GM12873 (cell line): Measurements from ENCODE around the gene IRX2.

Experiments used
- TF ChIP-seq, protein P1 (sequence below): IDR thresholded peaks from 2 replicates; pipeline ENCODE4 v1.5.1; 2012; ENCODE audit warnings: low read depth, mild to moderate bottlenecking, moderate library complexity, low read length, control low read depth; ENCODE audit not compliant: insufficient read depth; ENCODE audit errors: missing control alignments

Gene IRX2

DNA sequence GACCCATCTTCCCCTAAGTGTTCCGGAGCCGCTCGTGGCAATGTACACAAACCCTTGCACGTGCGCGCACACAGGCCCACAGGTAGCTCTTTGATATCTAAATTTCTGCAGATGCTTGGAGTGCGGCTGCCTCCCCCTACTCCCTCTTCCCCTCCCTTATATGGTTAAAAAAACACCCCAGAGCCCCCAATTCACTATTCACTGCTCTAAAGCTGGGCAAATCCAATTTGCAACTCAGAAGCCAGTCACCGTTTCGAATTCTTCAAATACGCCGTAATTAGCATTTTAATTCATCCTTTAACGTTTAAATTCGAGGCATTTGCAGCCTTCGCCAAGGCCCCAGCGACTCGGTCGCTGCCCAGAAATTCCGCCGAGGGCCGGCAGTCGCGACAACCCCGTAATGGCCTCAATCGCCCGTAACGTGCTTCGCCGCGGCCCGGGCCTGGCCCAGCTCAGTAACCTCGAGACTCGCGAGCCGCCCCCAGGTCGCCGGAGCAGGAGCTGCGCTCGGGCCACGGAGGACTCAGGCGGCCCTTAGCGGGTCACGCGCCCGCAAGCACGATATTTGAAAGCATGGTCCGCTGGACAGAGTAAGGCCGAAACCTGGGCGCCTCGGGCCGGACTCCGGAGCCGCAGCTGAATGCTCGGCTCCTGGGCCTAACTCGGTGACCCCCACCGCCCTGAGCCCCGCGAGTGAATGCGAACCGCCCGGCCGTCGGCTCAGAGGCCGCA is 1.3 kb downstream of the IRX2 start:
- TF ChIP-seq, protein P1, sequence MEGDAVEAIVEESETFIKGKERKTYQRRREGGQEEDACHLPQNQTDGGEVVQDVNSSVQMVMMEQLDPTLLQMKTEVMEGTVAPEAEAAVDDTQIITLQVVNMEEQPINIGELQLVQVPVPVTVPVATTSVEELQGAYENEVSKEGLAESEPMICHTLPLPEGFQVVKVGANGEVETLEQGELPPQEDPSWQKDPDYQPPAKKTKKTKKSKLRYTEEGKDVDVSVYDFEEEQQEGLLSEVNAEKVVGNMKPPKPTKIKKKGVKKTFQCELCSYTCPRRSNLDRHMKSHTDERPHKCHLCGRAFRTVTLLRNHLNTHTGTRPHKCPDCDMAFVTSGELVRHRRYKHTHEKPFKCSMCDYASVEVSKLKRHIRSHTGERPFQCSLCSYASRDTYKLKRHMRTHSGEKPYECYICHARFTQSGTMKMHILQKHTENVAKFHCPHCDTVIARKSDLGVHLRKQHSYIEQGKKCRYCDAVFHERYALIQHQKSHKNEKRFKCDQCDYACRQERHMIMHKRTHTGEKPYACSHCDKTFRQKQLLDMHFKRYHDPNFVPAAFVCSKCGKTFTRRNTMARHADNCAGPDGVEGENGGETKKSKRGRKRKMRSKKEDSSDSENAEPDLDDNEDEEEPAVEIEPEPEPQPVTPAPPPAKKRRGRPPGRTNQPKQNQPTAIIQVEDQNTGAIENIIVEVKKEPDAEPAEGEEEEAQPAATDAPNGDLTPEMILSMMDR = no peak

DNA sequence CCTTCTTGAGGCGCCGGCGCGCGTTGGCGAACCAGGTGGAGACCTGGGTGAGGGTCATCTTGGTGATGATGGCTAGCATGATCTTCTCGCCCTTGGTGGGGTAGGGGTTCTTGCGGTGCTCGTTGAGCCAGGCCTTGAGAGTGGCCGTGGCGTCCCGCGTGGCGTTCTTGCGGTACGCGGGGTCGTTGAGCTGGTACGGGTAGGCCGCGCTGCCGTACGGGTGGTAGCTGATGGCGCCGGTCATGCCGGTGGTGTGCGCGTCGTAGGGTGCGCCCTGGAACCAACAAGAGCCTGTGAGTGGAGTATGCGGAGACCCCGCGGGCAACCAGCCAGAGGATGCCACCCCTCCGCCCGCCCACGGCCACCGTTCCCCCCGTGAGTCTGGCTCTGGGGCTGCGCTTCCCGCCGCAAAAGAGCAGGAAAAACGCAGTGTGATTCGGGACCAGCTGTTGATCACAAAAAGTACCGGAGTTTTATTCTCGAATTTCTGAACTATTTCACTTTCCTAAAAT is 1.9 kb downstream of the IRX2 start:
- TF ChIP-seq, protein P1 = no peak

DNA sequence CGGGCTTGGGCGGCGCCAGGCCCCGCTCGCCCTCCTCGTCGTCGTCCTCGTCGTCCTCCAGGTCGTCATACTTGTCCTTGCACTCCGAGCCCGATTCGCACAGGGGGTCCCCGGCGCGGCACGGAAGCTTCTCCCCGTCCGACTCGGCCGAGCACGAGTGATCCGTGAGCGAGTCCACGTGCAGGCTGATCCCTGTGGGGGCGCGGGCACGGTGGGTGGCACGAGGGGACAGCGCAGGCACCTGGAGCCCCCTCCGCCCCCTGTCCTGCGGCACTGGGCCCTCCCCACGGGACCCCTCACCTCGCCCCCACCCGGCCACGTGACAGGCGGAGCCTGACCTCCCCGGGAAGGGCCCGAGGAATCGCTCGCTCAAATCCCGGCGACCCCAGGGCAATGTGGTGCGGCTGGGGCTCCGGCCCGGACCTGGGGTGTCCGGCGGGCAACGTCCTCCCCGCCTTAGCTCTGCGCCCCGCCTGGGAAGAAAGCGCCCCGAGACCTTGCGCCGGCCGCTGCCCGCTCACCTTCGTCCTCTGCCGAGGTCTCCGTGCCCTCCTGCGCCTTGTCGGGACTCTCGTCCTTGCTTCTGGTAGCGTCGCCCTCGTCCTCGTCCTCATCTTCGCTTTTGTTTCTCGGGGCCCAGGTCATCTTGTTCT is 2.5 kb downstream of the IRX2 start:
- TF ChIP-seq, protein P1 = no peak

DNA sequence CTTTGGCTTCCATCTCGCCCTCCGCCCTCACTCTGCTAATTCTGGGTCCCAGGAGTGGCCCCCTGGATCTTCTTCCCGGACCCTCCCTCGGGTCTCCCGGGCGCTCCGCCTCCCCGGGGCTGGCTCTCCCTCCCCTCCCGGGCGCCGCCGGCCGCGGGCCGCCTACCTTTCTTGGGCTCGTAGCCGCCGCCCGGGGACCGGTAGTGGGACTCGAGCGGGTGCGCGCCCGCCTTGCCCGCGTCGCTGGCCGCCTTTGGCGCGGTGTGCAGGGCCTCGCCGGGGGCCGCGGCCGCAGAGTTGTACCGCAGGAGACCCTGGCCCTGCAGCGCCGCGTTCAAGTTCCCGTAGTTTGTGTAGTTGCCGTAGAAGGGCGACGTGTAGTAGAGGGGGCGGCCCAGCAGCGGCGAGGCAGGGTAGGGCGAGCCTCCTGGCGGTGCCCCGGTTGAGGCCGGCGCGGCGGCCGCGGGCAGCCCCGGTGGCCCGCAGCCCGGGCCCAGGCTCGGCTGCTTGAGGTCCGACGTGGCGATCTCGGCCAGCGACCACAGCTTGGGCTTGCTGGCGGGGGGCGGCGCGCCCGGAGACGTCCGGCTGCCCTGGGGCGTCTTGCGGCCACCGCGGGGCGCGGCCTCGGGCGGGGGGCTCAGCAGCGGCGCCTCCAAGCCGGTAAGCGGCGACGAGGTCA is 3.2 kb downstream of the IRX2 start:
- TF ChIP-seq, protein P1 = no peak

DNA sequence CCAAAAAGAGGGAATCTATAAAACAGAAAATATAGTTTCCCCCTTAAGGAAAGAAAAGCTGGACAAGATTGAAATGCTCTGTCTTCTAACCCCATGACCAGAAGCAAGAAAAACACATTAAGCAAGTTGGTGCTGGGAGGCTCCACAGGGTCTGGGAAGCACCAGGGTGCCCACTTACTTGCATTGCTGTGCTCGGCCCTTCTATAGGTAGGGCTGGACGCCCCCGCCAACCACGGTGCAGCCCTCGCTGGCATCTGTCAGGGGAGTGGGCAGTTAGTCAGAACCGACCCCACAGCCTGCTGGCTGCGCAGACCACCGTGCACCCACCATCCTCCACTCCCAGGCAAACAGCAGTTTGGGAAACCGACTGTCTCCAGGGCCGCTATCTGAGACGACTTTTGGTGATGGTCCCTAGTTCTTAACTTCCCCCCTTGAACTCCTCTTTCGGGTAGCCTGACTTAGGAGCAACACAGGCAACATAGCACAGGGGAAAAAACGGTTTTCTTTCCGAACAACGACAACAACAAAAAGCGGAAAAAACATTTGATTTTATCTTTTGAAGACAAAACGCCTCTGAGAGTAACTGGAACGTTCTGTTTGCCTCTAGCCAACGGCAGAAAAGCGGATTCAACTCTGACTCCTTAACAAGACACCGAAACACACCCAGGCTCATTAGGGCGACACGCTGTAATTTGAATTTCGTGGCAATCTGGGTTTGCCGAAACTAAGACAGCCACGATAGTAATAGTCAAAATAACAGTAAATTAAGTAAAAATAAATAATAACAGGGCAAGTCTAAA is 3.9 kb downstream of the IRX2 start:
- TF ChIP-seq, protein P1 = no peak

DNA sequence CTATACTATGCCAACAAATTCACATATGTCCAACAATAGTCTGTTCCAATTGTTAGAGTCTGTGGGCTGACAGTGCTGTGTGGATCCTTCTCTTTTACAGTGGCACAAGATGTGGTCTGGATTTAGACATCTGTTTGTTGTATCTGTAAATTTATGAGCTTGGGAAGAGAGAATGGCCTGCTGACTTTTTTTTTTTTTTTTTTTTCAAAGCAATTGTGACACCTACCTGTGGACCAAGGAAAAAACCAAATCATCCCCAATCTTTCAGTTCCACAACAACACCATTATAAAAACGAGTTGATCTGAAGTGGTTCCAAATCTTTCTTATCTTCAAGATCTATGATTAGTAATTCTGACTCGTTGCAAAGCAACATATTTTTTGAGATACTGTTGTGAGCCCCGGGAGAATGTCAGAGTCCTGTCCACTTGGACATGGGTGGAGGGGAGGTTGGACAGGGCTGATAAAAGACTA is 4.9 kb downstream of the IRX2 start:
- TF ChIP-seq, protein P1 = no peak
